ENCODE results near the gene IPO5.

The IPO5 gene

DNA sequence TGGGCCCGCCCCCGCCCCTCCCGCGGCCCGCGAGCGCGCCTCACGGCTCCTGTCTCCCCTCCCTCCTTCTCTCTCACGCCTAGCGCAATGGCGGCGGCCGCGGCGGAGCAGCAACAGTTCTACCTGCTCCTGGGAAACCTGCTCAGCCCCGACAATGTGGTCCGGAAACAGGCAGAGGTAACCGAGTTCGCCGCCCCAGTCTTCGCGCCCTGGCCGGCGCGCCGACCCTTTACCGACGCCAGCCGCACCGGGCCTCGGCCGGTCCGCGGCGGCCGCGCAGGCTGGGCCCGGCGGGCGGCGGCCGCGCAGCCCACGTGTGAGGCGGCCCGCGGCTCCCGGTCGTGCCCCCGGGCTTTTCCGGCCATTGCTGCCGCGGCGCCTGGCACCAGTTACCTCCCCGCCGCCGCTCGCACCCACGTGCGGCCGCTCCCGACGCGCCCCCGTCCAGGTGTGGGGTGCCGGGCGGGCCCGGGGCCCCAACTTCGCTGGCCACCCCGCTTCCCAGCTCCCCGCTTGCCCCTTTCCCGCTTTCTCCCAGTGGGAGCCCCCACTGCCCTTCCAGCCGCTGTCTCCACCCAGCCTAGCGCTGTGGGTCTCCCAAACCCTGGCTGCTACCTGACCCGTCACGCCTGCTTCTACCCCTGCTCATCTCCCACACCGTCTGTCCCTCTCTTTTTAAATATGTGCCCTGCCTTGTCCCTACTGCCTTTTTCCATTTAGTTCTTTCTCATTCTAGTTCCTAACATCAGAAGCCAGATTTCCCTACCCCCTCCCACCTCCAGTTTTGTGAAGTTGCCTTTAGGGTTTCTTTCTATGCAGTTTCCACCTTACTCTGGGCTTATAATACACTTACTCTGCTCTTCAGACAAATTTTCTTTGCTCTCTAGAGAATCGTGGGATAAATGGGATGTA is 23.4 kb downstream of the IPO5 start:
- Histone ChIP-seq H4K8ac (ENCODE audit: low read length) (peak overlapping the region; percentile 93), H3K9me3 (ENCODE audit: control insufficient read depth, low read length) (no peaks in the 10 kb centered on the region), H3K14ac (ENCODE audit: low read length in 2 of 2) (peak overlapping the region; percentile 57 to 73), H3K79me1 (replicated peaks; ENCODE audit: low read length, poor library complexity, severe bottlenecking) (no peaks in the 10 kb centered on the region), H3K4me3 (ENCODE audit: insufficient read depth in 1 of 2, low read depth in 1 of 2, low read length in 2 of 2) (peak overlapping the region; percentile 89 to 90), H3K18ac (ENCODE audit: low read depth in 1 of 2, low read length in 2 of 2) (peak overlapping the region; percentile 93 to 98), H3K27ac (ENCODE audit: low read length, poor library complexity, severe bottlenecking) (peak overlapping the region; percentile 68), H2AFZ (ENCODE audit: low read depth, low read length) (peak overlapping the region; percentile 1), H3K4me2 (ENCODE audit: low read length, poor library complexity, severe bottlenecking) (peak overlapping the region; percentile 71), H2BK120ac (ENCODE audit: low read depth, low read length) (peak overlapping the region; percentile 50), H3K9ac (ENCODE audit: low read length) (peak overlapping the region; percentile 96), H4K91ac (ENCODE audit: low read length) (peak overlapping the region; percentile 90), H2AK5ac (ENCODE audit: low read length, severe bottlenecking) (no peak overlapping the region), H3K23ac (ENCODE audit: low read length in 2 of 2) (peak overlapping the region in 1 of 2 experiments; percentile 13), H2BK12ac (ENCODE audit: low read length in 2 of 2) (peak overlapping the region in 1 of 2 experiments; percentile 15), H2BK5ac (ENCODE audit: low read depth, low read length, poor library complexity, severe bottlenecking) (peak overlapping the region; percentile 24), H3K27me3 (ENCODE audit: control insufficient read depth in 1 of 2, insufficient read depth in 1 of 2, low read length in 2 of 2) (no peaks in the 10 kb centered on the region), H3K36me3 (ENCODE audit: control insufficient read depth in 1 of 2, insufficient read depth in 2 of 2, low read depth in 1 of 2, low read length in 2 of 2) (peaks cover 0 to 13% of the 10 kb centered on the region in 2 experiments), H3K4ac (ENCODE audit: low read depth in 1 of 2, low read length in 2 of 2) (peak overlapping the region; percentile 65 to 87), H2BK15ac (ENCODE audit: low read depth, poor library complexity, severe bottlenecking) (peak overlapping the region; percentile 3), H3K4me1 (ENCODE audit: control insufficient read depth, insufficient read depth, low read depth, low read length) (no peaks in the 10 kb centered on the region)
- peak; percentile 40 for DNase-seq
- under 1% methylated on average over 70 of the region's 79 CpGs for WGBS

DNA sequence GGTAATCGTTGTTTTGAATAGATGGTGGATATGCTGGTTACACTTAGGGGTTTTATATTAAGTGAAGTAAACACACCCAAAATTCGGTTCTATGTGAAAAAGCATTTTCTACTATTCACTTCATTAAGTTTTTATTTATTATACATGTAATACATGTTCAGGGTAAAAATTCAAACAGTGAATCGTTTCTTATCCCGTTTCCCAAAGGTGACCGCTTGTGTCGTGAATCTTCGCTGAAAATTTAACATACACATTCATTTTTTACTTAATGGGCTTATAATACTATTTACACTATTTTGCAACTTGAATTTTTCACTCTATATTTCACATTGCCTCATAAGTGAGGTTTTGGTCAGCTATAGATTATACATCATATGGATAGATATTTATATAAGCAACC is 24.5 kb downstream of the IPO5 start:
- Histone ChIP-seq H4K91ac (ENCODE audit: low read length) (no peak overlapping the region), H3K27ac (ENCODE audit: low read length, poor library complexity, severe bottlenecking) (no peak overlapping the region), H2AFZ (ENCODE audit: low read depth, low read length) (no peak overlapping the region), H3K4me2 (ENCODE audit: low read length, poor library complexity, severe bottlenecking) (peak overlapping the region; percentile 71), H2BK5ac (ENCODE audit: low read depth, low read length, poor library complexity, severe bottlenecking) (no peak overlapping the region), H2BK12ac (ENCODE audit: low read length in 2 of 2) (no peak overlapping the region), H3K4ac (ENCODE audit: low read depth in 1 of 2, low read length in 2 of 2) (no peak overlapping the region), H3K9me3 (ENCODE audit: control insufficient read depth, low read length) (no peaks in the 10 kb centered on the region), H3K23ac (ENCODE audit: low read length in 2 of 2) (no peak overlapping the region), H3K18ac (ENCODE audit: low read depth in 1 of 2, low read length in 2 of 2) (no peak overlapping the region), H2BK15ac (ENCODE audit: low read depth, poor library complexity, severe bottlenecking) (no peak overlapping the region), H3K9ac (ENCODE audit: low read length) (peak overlapping the region; percentile 96), H3K27me3 (ENCODE audit: control insufficient read depth in 1 of 2, insufficient read depth in 1 of 2, low read length in 2 of 2) (no peaks in the 10 kb centered on the region), H3K79me1 (replicated peaks; ENCODE audit: low read length, poor library complexity, severe bottlenecking) (no peaks in the 10 kb centered on the region), H2BK120ac (ENCODE audit: low read depth, low read length) (no peak overlapping the region), H3K36me3 (ENCODE audit: control insufficient read depth in 1 of 2, insufficient read depth in 2 of 2, low read depth in 1 of 2, low read length in 2 of 2) (peaks cover 3 to 25% of the 10 kb centered on the region in 2 experiments), H2AK5ac (ENCODE audit: low read length, severe bottlenecking) (no peak overlapping the region), H3K4me3 (ENCODE audit: insufficient read depth in 1 of 2, low read depth in 1 of 2, low read length in 2 of 2) (peak overlapping the region in 1 of 2 experiments; percentile 90), H3K14ac (ENCODE audit: low read length in 2 of 2) (no peak overlapping the region), H4K8ac (ENCODE audit: low read length) (no peak overlapping the region), H3K4me1 (ENCODE audit: control insufficient read depth, insufficient read depth, low read depth, low read length) (no peaks in the 10 kb centered on the region)
- 75% methylated on average over 2 of the region's 7 CpGs for WGBS
- DNase-seq = no peak

DNA sequence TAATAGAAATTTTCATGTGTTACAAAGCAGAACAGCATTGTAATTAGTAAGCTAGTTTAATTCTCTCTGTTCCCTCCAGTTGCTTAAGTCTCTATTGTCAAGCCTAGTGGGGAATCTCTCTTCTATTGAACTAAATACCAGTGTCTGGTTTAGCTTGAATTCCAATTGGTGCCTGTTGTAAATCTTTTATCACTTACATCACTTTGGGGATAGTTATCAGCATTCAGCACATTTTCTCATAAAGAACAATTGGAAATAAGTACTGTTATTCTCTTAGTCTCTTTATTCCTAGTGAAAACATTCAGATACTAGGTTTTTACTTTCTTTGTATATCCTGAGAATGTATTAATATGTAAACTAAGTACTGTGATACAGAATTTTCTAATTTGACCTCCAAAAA is 25.2 kb downstream of the IPO5 start:
- Histone ChIP-seq H2AK5ac (ENCODE audit: low read length, severe bottlenecking) (no peak overlapping the region), H3K9ac (ENCODE audit: low read length) (peak overlapping the region; percentile 96), H3K36me3 (ENCODE audit: control insufficient read depth in 1 of 2, insufficient read depth in 2 of 2, low read depth in 1 of 2, low read length in 2 of 2) (peaks cover 3 to 31% of the 10 kb centered on the region in 2 experiments), H2BK12ac (ENCODE audit: low read length in 2 of 2) (no peak overlapping the region), H2BK5ac (ENCODE audit: low read depth, low read length, poor library complexity, severe bottlenecking) (no peak overlapping the region), H3K27me3 (ENCODE audit: control insufficient read depth in 1 of 2, insufficient read depth in 1 of 2, low read length in 2 of 2) (no peaks in the 10 kb centered on the region), H4K8ac (ENCODE audit: low read length) (no peak overlapping the region), H3K27ac (ENCODE audit: low read length, poor library complexity, severe bottlenecking) (no peak overlapping the region), H2AFZ (ENCODE audit: low read depth, low read length) (no peak overlapping the region), H3K23ac (ENCODE audit: low read length in 2 of 2) (no peak overlapping the region), H3K14ac (ENCODE audit: low read length in 2 of 2) (no peak overlapping the region), H3K4me1 (ENCODE audit: control insufficient read depth, insufficient read depth, low read depth, low read length) (no peaks in the 10 kb centered on the region), H2BK120ac (ENCODE audit: low read depth, low read length) (no peak overlapping the region), H3K18ac (ENCODE audit: low read depth in 1 of 2, low read length in 2 of 2) (no peak overlapping the region), H3K4ac (ENCODE audit: low read depth in 1 of 2, low read length in 2 of 2) (no peak overlapping the region), H3K79me1 (replicated peaks; ENCODE audit: low read length, poor library complexity, severe bottlenecking) (no peaks in the 10 kb centered on the region), H2BK15ac (ENCODE audit: low read depth, poor library complexity, severe bottlenecking) (no peak overlapping the region), H3K9me3 (ENCODE audit: control insufficient read depth, low read length) (no peaks in the 10 kb centered on the region), H3K4me3 (ENCODE audit: insufficient read depth in 1 of 2, low read depth in 1 of 2, low read length in 2 of 2) (peak overlapping the region in 1 of 2 experiments; percentile 90), H4K91ac (ENCODE audit: low read length) (no peak overlapping the region), H3K4me2 (ENCODE audit: low read length, poor library complexity, severe bottlenecking) (no peak overlapping the region)
- DNase-seq = peak; percentile 37

DNA sequence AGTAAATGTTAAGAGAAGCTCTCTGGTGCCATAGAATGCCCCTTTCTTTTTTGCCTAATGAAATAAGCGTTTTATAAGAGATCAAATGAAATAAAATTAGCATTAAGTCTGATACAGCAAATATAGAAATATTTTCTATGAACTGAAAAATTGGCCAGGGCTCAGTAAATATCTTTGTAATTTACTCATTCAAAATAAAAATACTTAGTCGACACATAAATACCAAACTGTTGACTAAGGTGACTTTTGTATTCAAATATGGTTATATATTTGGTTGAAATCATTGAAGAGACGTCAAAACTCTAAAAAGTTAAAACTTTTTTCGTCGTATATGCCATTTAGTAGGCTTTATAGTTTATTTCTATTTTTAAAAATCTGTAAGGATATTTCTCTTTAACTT is 25.6 kb downstream of the IPO5 start:
- Histone ChIP-seq H3K4ac (ENCODE audit: low read depth in 1 of 2, low read length in 2 of 2) (no peak overlapping the region), H2BK120ac (ENCODE audit: low read depth, low read length) (no peak overlapping the region), H3K9ac (ENCODE audit: low read length) (peak overlapping the region; percentile 96), H3K18ac (ENCODE audit: low read depth in 1 of 2, low read length in 2 of 2) (no peak overlapping the region), H3K23ac (ENCODE audit: low read length in 2 of 2) (no peak overlapping the region), H3K79me1 (replicated peaks; ENCODE audit: low read length, poor library complexity, severe bottlenecking) (no peaks in the 10 kb centered on the region), H3K9me3 (ENCODE audit: control insufficient read depth, low read length) (no peaks in the 10 kb centered on the region), H3K27me3 (ENCODE audit: control insufficient read depth in 1 of 2, insufficient read depth in 1 of 2, low read length in 2 of 2) (no peaks in the 10 kb centered on the region), H3K27ac (ENCODE audit: low read length, poor library complexity, severe bottlenecking) (no peak overlapping the region), H3K4me1 (ENCODE audit: control insufficient read depth, insufficient read depth, low read depth, low read length) (no peaks in the 10 kb centered on the region), H2BK15ac (ENCODE audit: low read depth, poor library complexity, severe bottlenecking) (no peak overlapping the region), H3K4me3 (ENCODE audit: insufficient read depth in 1 of 2, low read depth in 1 of 2, low read length in 2 of 2) (peak overlapping the region in 1 of 2 experiments; percentile 90), H2BK5ac (ENCODE audit: low read depth, low read length, poor library complexity, severe bottlenecking) (no peak overlapping the region), H2AK5ac (ENCODE audit: low read length, severe bottlenecking) (no peak overlapping the region), H3K14ac (ENCODE audit: low read length in 2 of 2) (no peak overlapping the region), H4K8ac (ENCODE audit: low read length) (no peak overlapping the region), H2AFZ (ENCODE audit: low read depth, low read length) (no peak overlapping the region), H4K91ac (ENCODE audit: low read length) (no peak overlapping the region), H2BK12ac (ENCODE audit: low read length in 2 of 2) (no peak overlapping the region), H3K36me3 (ENCODE audit: control insufficient read depth in 1 of 2, insufficient read depth in 2 of 2, low read depth in 1 of 2, low read length in 2 of 2) (peaks cover 3 to 33% of the 10 kb centered on the region in 2 experiments), H3K4me2 (ENCODE audit: low read length, poor library complexity, severe bottlenecking) (no peak overlapping the region)
- no peak for DNase-seq
- no CpG with 5 or more reads among the region's 5 CpGs for WGBS

Data from mesenchymal stem cell (in vitro differentiated cells and primary cell).